ENCODE data around the gene APOL1.

DNA sequence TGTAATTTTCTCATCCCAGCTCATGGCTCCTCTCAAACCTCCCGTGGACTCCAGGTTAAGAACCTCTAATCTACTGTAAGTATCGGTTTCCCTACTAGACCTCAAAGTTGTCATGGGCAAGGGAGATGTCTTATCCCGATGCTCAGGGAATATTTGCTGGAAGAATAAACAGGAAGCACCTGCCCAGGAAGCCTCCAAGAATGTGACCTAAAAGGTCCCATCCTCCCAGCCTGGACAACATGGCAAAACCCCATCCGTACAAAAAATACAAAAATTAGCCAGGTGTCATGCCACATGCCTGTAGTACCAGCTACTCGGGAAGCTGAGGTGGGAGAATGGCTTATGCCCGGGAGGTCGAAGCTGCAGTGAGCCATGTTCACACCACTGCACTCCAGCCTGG lies 62.4 kb downstream of the APOL1 start:
- TF ChIP-seq CTCF (IDR thresholded peaks at IDR 0.05; ENCODE audit: low read depth, low read length, missing input control) (no peak), HNF4A (conservative IDR thresholded peaks at IDR 0.05) (no peak), YY1 (IDR thresholded peaks at IDR 0.05) (no peak), TAF1 (conservative IDR thresholded peaks at IDR 0.05) (no peak)
- TF ChIP-seq, protein P1, sequence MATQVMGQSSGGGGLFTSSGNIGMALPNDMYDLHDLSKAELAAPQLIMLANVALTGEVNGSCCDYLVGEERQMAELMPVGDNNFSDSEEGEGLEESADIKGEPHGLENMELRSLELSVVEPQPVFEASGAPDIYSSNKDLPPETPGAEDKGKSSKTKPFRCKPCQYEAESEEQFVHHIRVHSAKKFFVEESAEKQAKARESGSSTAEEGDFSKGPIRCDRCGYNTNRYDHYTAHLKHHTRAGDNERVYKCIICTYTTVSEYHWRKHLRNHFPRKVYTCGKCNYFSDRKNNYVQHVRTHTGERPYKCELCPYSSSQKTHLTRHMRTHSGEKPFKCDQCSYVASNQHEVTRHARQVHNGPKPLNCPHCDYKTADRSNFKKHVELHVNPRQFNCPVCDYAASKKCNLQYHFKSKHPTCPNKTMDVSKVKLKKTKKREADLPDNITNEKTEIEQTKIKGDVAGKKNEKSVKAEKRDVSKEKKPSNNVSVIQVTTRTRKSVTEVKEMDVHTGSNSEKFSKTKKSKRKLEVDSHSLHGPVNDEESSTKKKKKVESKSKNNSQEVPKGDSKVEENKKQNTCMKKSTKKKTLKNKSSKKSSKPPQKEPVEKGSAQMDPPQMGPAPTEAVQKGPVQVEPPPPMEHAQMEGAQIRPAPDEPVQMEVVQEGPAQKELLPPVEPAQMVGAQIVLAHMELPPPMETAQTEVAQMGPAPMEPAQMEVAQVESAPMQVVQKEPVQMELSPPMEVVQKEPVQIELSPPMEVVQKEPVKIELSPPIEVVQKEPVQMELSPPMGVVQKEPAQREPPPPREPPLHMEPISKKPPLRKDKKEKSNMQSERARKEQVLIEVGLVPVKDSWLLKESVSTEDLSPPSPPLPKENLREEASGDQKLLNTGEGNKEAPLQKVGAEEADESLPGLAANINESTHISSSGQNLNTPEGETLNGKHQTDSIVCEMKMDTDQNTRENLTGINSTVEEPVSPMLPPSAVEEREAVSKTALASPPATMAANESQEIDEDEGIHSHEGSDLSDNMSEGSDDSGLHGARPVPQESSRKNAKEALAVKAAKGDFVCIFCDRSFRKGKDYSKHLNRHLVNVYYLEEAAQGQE (IDR thresholded peaks at IDR 0.05) = no peak
